GM19468 (cell line): ENCODE results near the gene BRD7.

ENCODE experiments used
- ATAC-seq: cut with Tn5 transposase; IDR thresholded peaks from one replicate; pipeline ENCODE4 v1.9.1; 2021; ENCODE audit warnings: mild to moderate bottlenecking, moderate library complexity, moderate number of reproducible peaks; ENCODE audit not compliant: unreplicated experiment; ENCODE audit errors: extremely low read depth

BRD7 gene

GRCh38 chr16:50324345-50324744, 44.4 kb downstream of the BRD7 start:
- no peak for ATAC-seq

- ATAC-seq: no peak
Measured at GRCh38 chr16:50323335-50324011, 45.3 kb downstream of the BRD7 start.

GRCh38 chr16:50322333-50322732, 46.5 kb downstream of the BRD7 start:
- no peak for ATAC-seq

GRCh38 chr16:50320310-50320709, 48.5 kb downstream of the BRD7 start:
- ATAC-seq: no peak

GRCh38 chr16:50318796-50319578, 49.8 kb downstream of the BRD7 start:
- no peak for ATAC-seq

- no peak for ATAC-seq
Measured at GRCh38 chr16:50316848-50317630, 51.7 kb downstream of the BRD7 start.

- no peak for ATAC-seq
Measured at GRCh38 chr16:50316102-50316847, 52.5 kb downstream of the BRD7 start.

GRCh38 chr16:50315346-50315997, 53.3 kb downstream of the BRD7 start:
- no peak for ATAC-seq

GRCh38 chr16:50314665-50315064, 54.1 kb downstream of the BRD7 start:
- ATAC-seq: no peak

- no peak for ATAC-seq
Measured at GRCh38 chr16:50313596-50314478, 55.0 kb downstream of the BRD7 start.

- no peak for ATAC-seq
Measured at GRCh38 chr16:50311891-50312501, 56.8 kb downstream of the BRD7 start.

- ATAC-seq: no peak
Measured at GRCh38 chr16:50311134-50311528, 57.7 kb downstream of the BRD7 start.

- no peak for ATAC-seq
Measured at GRCh38 chr16:50310308-50311133, 58.3 kb downstream of the BRD7 start.

GRCh38 chr16:50309527-50310307, 59.1 kb downstream of the BRD7 start:
- no peak for ATAC-seq

GRCh38 chr16:50309156-50309526, 59.6 kb downstream of the BRD7 start:
- ATAC-seq: no peak

GRCh38 chr16:50308237-50308965, 60.4 kb downstream of the BRD7 start:
- no peak for ATAC-seq
